GM12878 (cell line): ENCODE data around the gene C1QTNF12.

Experiments
- CHD1 ChIP-seq: IDR thresholded peaks from 2 replicates; pipeline ENCODE4 v1.6.1; 2012; ENCODE audit warnings: low read depth, low read length, improper control_type of control experiment
- FOS ChIP-seq: IDR thresholded peaks from 3 replicates; pipeline ENCODE4 v1.6.1; 2011; ENCODE audit warnings: borderline replicate concordance; ENCODE audit not compliant: insufficient read length; ENCODE audit errors: extremely low read depth
- GABPA ChIP-seq: IDR thresholded peaks from 2 replicates; pipeline ENCODE4 v1.6.1; 2014; ENCODE audit warnings: antibody characterized with exemption, low read depth, mild to moderate bottlenecking, inconsistent platforms
- MXI1 ChIP-seq: fragments of 150-350 bp; IDR thresholded peaks from 2 replicates; pipeline ENCODE4 v1.6.1; 2011; ENCODE audit warnings: low read depth, mild to moderate bottlenecking, inconsistent platforms, low read length, improper control_type of control experiment
- POLR2A ChIP-seq: IDR thresholded peaks from 2 replicates; pipeline ENCODE4 v1.6.1; 2011; ENCODE audit warnings: low read depth, mild to moderate bottlenecking, low read length
- POLR2AphosphoS5 ChIP-seq: IDR thresholded peaks from 2 replicates; pipeline ENCODE4 v1.6.1; 2011; ENCODE audit warnings: mild to moderate bottlenecking, low read length, inconsistent platforms
- RAD21 ChIP-seq: IDR thresholded peaks from 2 replicates; pipeline ENCODE4 v1.6.1; 2011; ENCODE audit warnings: mild to moderate bottlenecking, low read depth, low read length, moderate library complexity; ENCODE audit not compliant: insufficient read depth
- SPI1 ChIP-seq: IDR thresholded peaks from 2 replicates; pipeline ENCODE4 v1.6.1; 2011; ENCODE audit warnings: low read depth, mild to moderate bottlenecking, low read length, moderate library complexity, borderline replicate concordance; ENCODE audit not compliant: insufficient read depth
- SUPT20H ChIP-seq: IDR thresholded peaks from 2 replicates; pipeline ENCODE4 v1.6.1; 2011; ENCODE audit warnings: low read depth, mild to moderate bottlenecking, low read length, moderate library complexity, borderline replicate concordance; ENCODE audit not compliant: control insufficient read depth
- YBX1 ChIP-seq: fragments of 450-650 bp; IDR thresholded peaks from 2 replicates; pipeline ENCODE4 v1.6.1; 2016; ENCODE audit warnings: antibody characterized with exemption
- YY1 ChIP-seq: IDR thresholded peaks from 2 replicates; pipeline ENCODE4 v1.6.1; 2011; ENCODE audit warnings: low read depth, mild to moderate bottlenecking, low read length
- ZNF384 ChIP-seq: IDR thresholded peaks from 2 replicates; pipeline ENCODE4 v1.6.1; 2012; ENCODE audit warnings: low read depth, mild to moderate bottlenecking, low read length, improper control_type of control experiment, borderline replicate concordance
- TF ChIP-seq, protein P1 (sequence below), 3 experiments: IDR thresholded peaks in 2 of 3; conservative IDR thresholded peaks in 1 of 3; 2 replicates each; pipeline ENCODE4 v1.5.1; 2011; ENCODE audit warnings: low read depth in 3 of 3, low read length in 3 of 3, mild to moderate bottlenecking in 3 of 3, control low read depth in 2 of 3, moderate library complexity in 2 of 3, inconsistent platforms in 1 of 3, mixed read lengths in 1 of 3; ENCODE audit not compliant: control insufficient read depth in 2 of 3, insufficient read depth in 1 of 3; ENCODE audit errors: extremely low read depth in 1 of 3
- TF ChIP-seq, protein P2 (sequence below): IDR thresholded peaks from 2 replicates; pipeline ENCODE4 v1.6.1; 2011; ENCODE audit warnings: borderline replicate concordance, low read depth, mild to moderate bottlenecking, moderate library complexity, mixed read lengths, low read length; ENCODE audit not compliant: insufficient read depth; ENCODE audit errors: extremely low read length

DNA sequence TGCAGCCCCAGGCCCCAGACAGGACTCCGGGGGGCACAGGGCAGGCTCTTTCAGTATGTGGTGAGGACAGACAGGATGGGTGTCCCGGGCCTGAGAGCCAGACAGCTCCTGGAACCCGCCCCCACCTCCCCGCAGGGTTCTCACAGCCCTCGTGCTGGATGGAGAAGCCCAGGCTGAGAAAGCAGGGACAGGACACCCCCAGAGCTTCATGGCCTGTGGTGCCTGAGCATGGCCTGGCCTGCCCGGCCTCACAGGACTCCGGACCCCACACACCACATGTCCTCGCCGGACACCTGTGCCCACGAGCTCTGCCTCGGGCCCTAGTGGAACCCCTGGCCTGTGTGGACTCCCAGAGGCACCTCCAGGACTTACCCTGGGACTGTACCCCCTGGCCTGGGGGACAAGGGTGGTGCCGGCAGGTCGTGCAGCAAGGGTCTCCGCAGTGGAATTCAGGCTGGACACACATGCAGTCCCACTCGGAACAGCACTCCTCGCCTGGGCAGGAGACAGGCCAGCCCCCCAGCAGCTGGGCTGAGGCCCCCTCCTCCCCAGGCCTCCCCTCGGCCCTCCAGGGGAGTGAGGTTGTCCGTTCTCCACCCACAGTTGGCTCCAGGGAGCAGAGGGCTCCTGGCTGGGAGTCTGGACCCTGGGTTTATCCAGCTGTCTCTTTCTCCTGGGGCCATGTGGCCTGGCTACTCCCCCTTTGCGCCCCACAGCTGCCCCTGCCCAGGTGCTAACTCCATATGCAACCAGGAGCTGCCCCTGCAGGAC, 41.3 kb downstream of the C1QTNF12 start:
- TF ChIP-seq FOS (no peak), POLR2A (no peak), MXI1 (no peak), SPI1 (no peak), YY1 (no peak), ZNF384 (no peak), YBX1 (no peak), SUPT20H (no peak), RAD21 (no peak), POLR2AphosphoS5 (no peak), CHD1 (no peak), GABPA (no peak)
- TF ChIP-seq, protein P1, sequence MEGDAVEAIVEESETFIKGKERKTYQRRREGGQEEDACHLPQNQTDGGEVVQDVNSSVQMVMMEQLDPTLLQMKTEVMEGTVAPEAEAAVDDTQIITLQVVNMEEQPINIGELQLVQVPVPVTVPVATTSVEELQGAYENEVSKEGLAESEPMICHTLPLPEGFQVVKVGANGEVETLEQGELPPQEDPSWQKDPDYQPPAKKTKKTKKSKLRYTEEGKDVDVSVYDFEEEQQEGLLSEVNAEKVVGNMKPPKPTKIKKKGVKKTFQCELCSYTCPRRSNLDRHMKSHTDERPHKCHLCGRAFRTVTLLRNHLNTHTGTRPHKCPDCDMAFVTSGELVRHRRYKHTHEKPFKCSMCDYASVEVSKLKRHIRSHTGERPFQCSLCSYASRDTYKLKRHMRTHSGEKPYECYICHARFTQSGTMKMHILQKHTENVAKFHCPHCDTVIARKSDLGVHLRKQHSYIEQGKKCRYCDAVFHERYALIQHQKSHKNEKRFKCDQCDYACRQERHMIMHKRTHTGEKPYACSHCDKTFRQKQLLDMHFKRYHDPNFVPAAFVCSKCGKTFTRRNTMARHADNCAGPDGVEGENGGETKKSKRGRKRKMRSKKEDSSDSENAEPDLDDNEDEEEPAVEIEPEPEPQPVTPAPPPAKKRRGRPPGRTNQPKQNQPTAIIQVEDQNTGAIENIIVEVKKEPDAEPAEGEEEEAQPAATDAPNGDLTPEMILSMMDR (IDR thresholded peaks at IDR 0.05 in 2 of 3, conservative IDR thresholded peaks at IDR 0.05 in 1 of 3; ENCODE audit: control insufficient read depth in 2 of 3, extremely low read depth in 1 of 3, insufficient read depth in 1 of 3, low read depth in 3 of 3, low read length in 3 of 3): no peak
- TF ChIP-seq, protein P2, sequence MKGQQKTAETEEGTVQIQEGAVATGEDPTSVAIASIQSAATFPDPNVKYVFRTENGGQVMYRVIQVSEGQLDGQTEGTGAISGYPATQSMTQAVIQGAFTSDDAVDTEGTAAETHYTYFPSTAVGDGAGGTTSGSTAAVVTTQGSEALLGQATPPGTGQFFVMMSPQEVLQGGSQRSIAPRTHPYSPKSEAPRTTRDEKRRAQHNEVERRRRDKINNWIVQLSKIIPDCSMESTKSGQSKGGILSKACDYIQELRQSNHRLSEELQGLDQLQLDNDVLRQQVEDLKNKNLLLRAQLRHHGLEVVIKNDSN: no peak
